ENCODE data around the gene RASSF1.

The RASSF1 gene

DNA sequence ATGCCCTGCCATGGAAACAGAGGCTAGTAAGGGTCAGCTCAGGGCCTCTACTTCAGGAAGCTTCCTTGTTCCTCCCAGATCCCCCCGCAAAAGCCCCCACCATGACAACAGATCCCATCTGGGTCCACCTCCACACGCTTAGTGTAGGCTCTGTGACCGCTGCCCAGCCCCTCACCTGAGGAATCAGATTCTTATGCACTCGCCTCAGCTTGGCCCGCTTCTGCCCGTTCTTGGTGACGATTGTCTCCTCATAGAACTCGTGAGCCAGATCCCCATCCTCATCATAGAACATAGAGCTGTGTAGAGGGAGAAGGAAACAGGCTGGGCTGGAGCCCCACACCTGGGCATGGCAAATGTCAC, 14.5 kb downstream of the RASSF1 start:
- TF ChIP-seq, protein P1, sequence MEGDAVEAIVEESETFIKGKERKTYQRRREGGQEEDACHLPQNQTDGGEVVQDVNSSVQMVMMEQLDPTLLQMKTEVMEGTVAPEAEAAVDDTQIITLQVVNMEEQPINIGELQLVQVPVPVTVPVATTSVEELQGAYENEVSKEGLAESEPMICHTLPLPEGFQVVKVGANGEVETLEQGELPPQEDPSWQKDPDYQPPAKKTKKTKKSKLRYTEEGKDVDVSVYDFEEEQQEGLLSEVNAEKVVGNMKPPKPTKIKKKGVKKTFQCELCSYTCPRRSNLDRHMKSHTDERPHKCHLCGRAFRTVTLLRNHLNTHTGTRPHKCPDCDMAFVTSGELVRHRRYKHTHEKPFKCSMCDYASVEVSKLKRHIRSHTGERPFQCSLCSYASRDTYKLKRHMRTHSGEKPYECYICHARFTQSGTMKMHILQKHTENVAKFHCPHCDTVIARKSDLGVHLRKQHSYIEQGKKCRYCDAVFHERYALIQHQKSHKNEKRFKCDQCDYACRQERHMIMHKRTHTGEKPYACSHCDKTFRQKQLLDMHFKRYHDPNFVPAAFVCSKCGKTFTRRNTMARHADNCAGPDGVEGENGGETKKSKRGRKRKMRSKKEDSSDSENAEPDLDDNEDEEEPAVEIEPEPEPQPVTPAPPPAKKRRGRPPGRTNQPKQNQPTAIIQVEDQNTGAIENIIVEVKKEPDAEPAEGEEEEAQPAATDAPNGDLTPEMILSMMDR (IDR thresholded peaks at IDR 0.05; ENCODE audit: unreplicated experiment in 3 of 3), result no peak
- H3K36me3 Mint-ChIP-seq (ENCODE audit: low read depth), result peaks cover 14% of the 10 kb centered on the region
- peak overlapping the region; percentile 51 to 99 (median 70) for H3K4me3 Mint-ChIP-seq
- no peaks in the 10 kb centered on the region for H3K9me3 Mint-ChIP-seq
- H3K27ac Mint-ChIP-seq, result peak overlapping the region in 1 of 3 experiments; percentile 41
- H3K27me3 Mint-ChIP-seq (ENCODE audit: low read depth), result no peaks in the 10 kb centered on the region
- H3K4me1 Mint-ChIP-seq, result peaks cover 22% of the 10 kb centered on the region

- TF ChIP-seq, protein P1 (IDR thresholded peaks at IDR 0.05; ENCODE audit: unreplicated experiment in 3 of 3), result no peak
- H3K27ac Mint-ChIP-seq, result no peak overlapping the region
- peaks cover 9% of the 10 kb centered on the region for H3K36me3 Mint-ChIP-seq (ENCODE audit: low read depth)
- H3K9me3 Mint-ChIP-seq, result no peaks in the 10 kb centered on the region
- peak overlapping the region; percentile 51 to 99 (median 84) for H3K4me3 Mint-ChIP-seq
- H3K4me1 Mint-ChIP-seq, result peaks cover 23% of the 10 kb centered on the region
- no peaks in the 10 kb centered on the region for H3K27me3 Mint-ChIP-seq (ENCODE audit: low read depth)
Measured at GRCh38 chr3:50325497-50326181, 15.0 kb downstream of the RASSF1 start.

DNA sequence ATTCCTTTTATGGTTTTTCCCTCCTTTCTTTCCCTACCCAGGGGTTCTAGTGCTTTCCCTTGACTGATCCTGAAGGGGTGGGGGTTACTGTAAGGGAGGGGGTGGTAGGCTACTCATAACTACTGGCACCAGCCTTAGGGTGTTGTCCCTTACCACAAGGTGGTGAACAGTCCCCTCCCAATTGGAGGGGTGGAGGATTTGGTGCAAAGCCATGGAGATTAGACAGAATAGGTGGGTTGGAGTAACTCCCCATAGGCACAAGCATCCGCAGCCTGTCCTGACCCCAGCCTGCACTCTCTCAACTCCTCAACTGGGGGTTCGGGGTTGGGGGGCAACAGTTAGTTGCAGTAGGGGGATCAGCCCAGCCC, 15.5 kb downstream of the RASSF1 start:
- H3K27me3 Mint-ChIP-seq (ENCODE audit: low read depth), result no peaks in the 10 kb centered on the region
- H3K36me3 Mint-ChIP-seq (ENCODE audit: low read depth), result peaks cover 6% of the 10 kb centered on the region
- peak overlapping the region; percentile 68 to 84 (median 80) for H3K4me3 Mint-ChIP-seq
- peaks cover 28% of the 10 kb centered on the region for H3K4me1 Mint-ChIP-seq
- peak overlapping the region in 2 of 3 experiments; percentile 87 to 99 for H3K27ac Mint-ChIP-seq
- TF ChIP-seq, protein P1 (IDR thresholded peaks at IDR 0.05; ENCODE audit: unreplicated experiment in 3 of 3), result no peak
- no peaks in the 10 kb centered on the region for H3K9me3 Mint-ChIP-seq

DNA sequence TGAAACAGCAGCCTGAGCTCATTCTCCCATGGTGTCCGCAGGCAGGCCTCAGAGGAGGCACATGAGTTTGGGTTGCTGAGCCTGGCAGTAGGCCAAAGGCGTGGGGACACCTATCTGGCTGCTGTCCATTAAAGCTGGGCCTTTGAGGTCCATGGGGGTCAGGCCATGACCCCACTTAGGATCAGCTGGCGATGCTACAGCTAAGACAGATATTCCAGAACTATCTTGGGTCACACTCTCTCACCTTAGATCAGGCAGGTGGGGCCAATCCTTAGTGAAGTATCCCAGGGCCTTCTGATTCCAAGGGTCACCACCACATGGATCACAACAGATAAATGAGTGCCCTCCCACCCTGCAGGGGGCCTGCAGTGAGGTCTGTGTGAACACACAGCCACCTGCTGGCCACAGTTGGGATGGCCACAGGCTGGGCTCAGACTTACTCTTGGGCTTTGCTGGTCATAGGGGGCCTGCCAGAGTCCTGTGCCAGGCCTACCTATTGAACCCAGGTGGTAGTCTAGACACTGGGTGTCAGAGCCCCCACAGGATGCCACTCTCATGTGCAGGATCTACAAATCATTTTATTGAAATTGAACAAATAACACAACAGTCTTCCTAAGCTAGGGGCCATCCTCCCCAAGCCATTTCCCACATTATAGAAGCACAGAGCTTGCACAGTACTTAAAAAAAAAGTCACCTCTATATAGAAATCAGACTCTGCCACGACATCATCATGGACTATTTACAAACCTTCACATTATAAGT, 16.1 kb downstream of the RASSF1 start:
- Mint-ChIP-seq H3K9me3 (no peaks in the 10 kb centered on the region), H3K4me3 (peak overlapping the region; percentile 68 to 84 (median 80))

DNA sequence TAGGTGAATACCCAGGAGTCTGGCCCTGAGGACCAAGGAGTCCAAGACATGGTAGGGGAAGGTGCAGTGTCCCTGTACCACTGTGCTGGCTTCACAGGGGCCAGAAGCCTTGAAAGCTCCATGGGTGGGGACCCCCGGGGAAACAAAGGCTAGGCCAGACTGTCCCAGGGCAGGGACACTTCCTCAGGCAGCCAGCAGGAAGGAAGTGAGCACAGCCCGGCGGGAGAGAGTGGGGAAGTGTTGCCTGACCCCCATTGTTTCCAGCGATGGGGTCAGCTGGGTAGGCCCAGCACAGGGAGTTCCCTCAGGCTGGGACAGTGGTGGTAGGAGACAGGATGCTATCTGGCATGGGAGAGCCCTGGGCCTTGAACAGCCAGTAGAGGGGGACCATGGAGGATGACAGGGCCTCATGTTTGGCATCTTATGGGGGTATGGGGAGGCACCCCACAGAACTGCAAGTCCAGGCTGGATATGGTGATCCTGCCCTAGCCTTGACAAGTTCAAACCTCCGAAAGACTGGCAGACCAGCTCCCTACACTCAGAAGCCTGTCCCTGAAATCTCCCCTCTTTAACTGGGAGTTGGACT, 16.9 kb downstream of the RASSF1 start:
- Mint-ChIP-seq H3K4me3 (peak overlapping the region in 2 of 3 experiments; percentile 80 to 92), H3K27me3 (ENCODE audit: low read depth) (no peaks in the 10 kb centered on the region), H3K27ac (peak overlapping the region; percentile 99 to 100 (median 99)), H3K9me3 (no peaks in the 10 kb centered on the region), H3K36me3 (ENCODE audit: low read depth) (peaks cover 14% of the 10 kb centered on the region), H3K4me1 (peaks cover 42% of the 10 kb centered on the region)
- TF ChIP-seq, protein P1 (IDR thresholded peaks at IDR 0.05; ENCODE audit: unreplicated experiment in 3 of 3), result no peak

More for the DNA sequence above, 16.1 kb downstream of the RASSF1 start:
- Mint-ChIP-seq H3K4me1 (peaks cover 34% of the 10 kb centered on the region), H3K36me3 (ENCODE audit: low read depth) (peaks cover 6% of the 10 kb centered on the region), H3K27me3 (ENCODE audit: low read depth) (no peaks in the 10 kb centered on the region), H3K27ac (peak overlapping the region; percentile 86 to 99 (median 87))
- TF ChIP-seq, protein P1 (IDR thresholded peaks at IDR 0.05; ENCODE audit: unreplicated experiment in 3 of 3), result peak; percentile 82 to 85 (median 84)
